K562 (cell line): ENCODE results near the gene SCUBE1. TPM values are rescaled to one million over a fixed set of nuclear protein-coding genes. Genes with fewer than 3 reads are reported as not detected.

ENCODE experiments used
- FOXK2 ChIP-seq, 2 experiments: fragments of 450-650 bp; IDR thresholded peaks in 1 of 2; conservative IDR thresholded peaks in 1 of 2; 2 replicates each; pipeline ENCODE4 v1.6.1; 2016; ENCODE audit warnings: low read depth in 2 of 2, mild to moderate bottlenecking in 1 of 2
- HDAC2 ChIP-seq: fragments of 450-650 bp; IDR thresholded peaks from 2 replicates; pipeline ENCODE4 v1.6.1; 2016; ENCODE audit warnings: mild to moderate bottlenecking
- HMG20A ChIP-seq: fragments of 450-650 bp; formaldehyde crosslinking; conservative IDR thresholded peaks from 2 replicates; pipeline ENCODE4 v1.4.0; 2020; ENCODE audit warnings: mild to moderate bottlenecking, mixed read lengths
- LCOR ChIP-seq: sonication (generic); formaldehyde crosslinking; IDR thresholded peaks from 2 replicates; pipeline ENCODE4 v1.8.0; 2022; ENCODE audit warnings: mild to moderate bottlenecking, missing genetic modification reagents
- MAFG ChIP-seq: fragments of 450-650 bp; conservative IDR thresholded peaks from 2 replicates; pipeline ENCODE4 v1.6.1; 2016; ENCODE audit warnings: missing genetic modification characterization, missing compliant biosample characterization
- TBL1XR1 ChIP-seq, 2 experiments: IDR thresholded peaks; 2 replicates each; pipeline ENCODE4 v1.6.1; 2012; ENCODE audit warnings: improper control_type of control experiment in 2 of 2, low read length in 2 of 2, mild to moderate bottlenecking in 1 of 2
- TSHZ1 ChIP-seq: fragments of 250-450 bp; sonication (Bioruptor Pico); IDR thresholded peaks from 2 replicates; pipeline ENCODE4 v1.4.0; 2020; ENCODE audit warnings: mild to moderate bottlenecking, moderate library complexity
- ZBTB49 ChIP-seq: sonication (generic); formaldehyde crosslinking; IDR thresholded peaks from 2 replicates; pipeline ENCODE4 v1.8.0; 2022; ENCODE audit warnings: missing genetic modification reagents, mild to moderate bottlenecking, borderline replicate concordance
- ZNF133 ChIP-seq: fragments of 250-450 bp; sonication (Bioruptor Pico); IDR thresholded peaks from 2 replicates; pipeline ENCODE4 v1.4.0; 2020; ENCODE audit warnings: mild to moderate bottlenecking
- polyA plus RNA-seq, 8 experiments: library from polyadenylated mRNA; depleted of rRNA in 4 of 8; stranded (reverse) in 5 of 8; unstranded in 3 of 8; fragments of >200 nt; fragmentation: Nextera tagmentation in 2 of 8; fragmentation: Illumina TruSeq in 1 of 8; extraction: Ambion mirVana in 2 of 8; extraction: Trizol in 1 of 8; gene quantifications; 2 replicates each; pipeline versions ENCODE4 v1.2.1 to v1.2.3, GENCODE V29; 2011 to 2014; ENCODE audit warnings: inconsistent platforms in 1 of 8, missing spikeins in 1 of 8
- total RNA-seq, 7 experiments: library from RNA; depleted of rRNA in 6 of 7; stranded (reverse); fragments of >200 nt in 6 of 7; fragmentation: Illumina TruSeq in 2 of 7; extraction: Trizol in 2 of 7; gene quantifications; 2 replicates each; pipeline versions ENCODE4 v1.2.1 to v1.2.3, GENCODE V29; 2011 to 2021; ENCODE audit warnings: low replicate concordance in 1 of 7
- TF ChIP-seq, protein P1 (sequence below): fragments of 200-800 bp; sonication (Bioruptor generic); IDR thresholded peaks from 2 replicates; pipeline ENCODE4 v1.6.1; 2017; ENCODE audit warnings: missing genetic modification characterization, missing compliant biosample characterization
- TF ChIP-seq, protein P2 (sequence below): fragments of 450-650 bp; IDR thresholded peaks from 2 replicates; pipeline ENCODE4 v1.6.1; 2016; ENCODE audit warnings: borderline replicate concordance

Gene SCUBE1
- total and polyA plus RNA-seq, 9 of the 15 experiments (the other 6 are each of a cell fraction or from before 2014, with no cell fraction given): 0.03 to 0.47 (median 0.29) TPM; not detected in 6

GRCh38 chr22:43151251-43152002, 191.7 kb downstream of the SCUBE1 start, which contains the start of gene TSPO (continued):
- TF ChIP-seq ZBTB49 (CRISPR knock-in tag) (no peak), LCOR (CRISPR knock-in tag) (0 out of 2 replicates have a peak, but pooled peaks have one; percentile 37), FOXK2 (conservative IDR thresholded peaks at IDR 0.05 in 1 of 2, IDR thresholded peaks at IDR 0.05 in 1 of 2; ENCODE audit: low read depth in 2 of 2) (no peak), MAFG (tag) (no peak), TBL1XR1 (IDR thresholded peaks at IDR 0.05; ENCODE audit: low read length in 2 of 2) (no peak), TSHZ1 (no peak), HMG20A (CRISPR knock-in tag) (no peak), HDAC2 (0 out of 2 replicates have a peak, but pooled peaks have one; percentile 15), ZNF133 (CRISPR knock-in tag) (no peak)
- TF ChIP-seq, protein P1, sequence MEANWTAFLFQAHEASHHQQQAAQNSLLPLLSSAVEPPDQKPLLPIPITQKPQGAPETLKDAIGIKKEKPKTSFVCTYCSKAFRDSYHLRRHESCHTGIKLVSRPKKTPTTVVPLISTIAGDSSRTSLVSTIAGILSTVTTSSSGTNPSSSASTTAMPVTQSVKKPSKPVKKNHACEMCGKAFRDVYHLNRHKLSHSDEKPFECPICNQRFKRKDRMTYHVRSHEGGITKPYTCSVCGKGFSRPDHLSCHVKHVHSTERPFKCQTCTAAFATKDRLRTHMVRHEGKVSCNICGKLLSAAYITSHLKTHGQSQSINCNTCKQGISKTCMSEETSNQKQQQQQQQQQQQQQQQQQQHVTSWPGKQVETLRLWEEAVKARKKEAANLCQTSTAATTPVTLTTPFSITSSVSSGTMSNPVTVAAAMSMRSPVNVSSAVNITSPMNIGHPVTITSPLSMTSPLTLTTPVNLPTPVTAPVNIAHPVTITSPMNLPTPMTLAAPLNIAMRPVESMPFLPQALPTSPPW (CRISPR knock-in tag): peak; percentile 57; the same call in 1 of the 2 replicates
- TF ChIP-seq, protein P2, sequence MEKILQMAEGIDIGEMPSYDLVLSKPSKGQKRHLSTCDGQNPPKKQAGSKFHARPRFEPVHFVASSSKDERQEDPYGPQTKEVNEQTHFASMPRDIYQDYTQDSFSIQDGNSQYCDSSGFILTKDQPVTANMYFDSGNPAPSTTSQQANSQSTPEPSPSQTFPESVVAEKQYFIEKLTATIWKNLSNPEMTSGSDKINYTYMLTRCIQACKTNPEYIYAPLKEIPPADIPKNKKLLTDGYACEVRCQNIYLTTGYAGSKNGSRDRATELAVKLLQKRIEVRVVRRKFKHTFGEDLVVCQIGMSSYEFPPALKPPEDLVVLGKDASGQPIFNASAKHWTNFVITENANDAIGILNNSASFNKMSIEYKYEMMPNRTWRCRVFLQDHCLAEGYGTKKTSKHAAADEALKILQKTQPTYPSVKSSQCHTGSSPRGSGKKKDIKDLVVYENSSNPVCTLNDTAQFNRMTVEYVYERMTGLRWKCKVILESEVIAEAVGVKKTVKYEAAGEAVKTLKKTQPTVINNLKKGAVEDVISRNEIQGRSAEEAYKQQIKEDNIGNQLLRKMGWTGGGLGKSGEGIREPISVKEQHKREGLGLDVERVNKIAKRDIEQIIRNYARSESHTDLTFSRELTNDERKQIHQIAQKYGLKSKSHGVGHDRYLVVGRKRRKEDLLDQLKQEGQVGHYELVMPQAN: no peak
